B cell (primary cell): ENCODE results near the gene LRP1. TPM values are rescaled to one million over a fixed set of nuclear protein-coding genes. Genes with fewer than 3 reads are reported as not detected.
A peak's percentile ranks its signal among the peaks of the same experiment; 100 is the strongest.

Source experiments
- ATAC-seq: fragments of 200-7000 bp; cut with Tn5 transposase; one replicate; pipeline ENCODE4 v1.10.0; 2021; ENCODE audit warnings: low read depth, mild to moderate bottlenecking, moderate number of reproducible peaks, moderate library complexity
- CTCF ChIA-PET: fragments of 350-600 bp; sonication (Branson Sonifier 250); formaldehyde crosslinking; loops from one replicate; lab custom pipeline; 2021; ENCODE audit warnings: antibody characterized with exemption, inconsistent platforms; lab: Charles Lee
- POLR2A ChIA-PET: fragments of 350-600 bp; sonication (Branson Sonifier 250); formaldehyde crosslinking; loops from one replicate; lab custom pipeline; 2021; ENCODE audit warnings: antibody characterized with exemption; lab: Charles Lee
- DNase-seq: peaks from one replicate; pipeline ENCODE4 v3.0.0; 2013
- H2AFZ ChIP-seq: 2 replicates; pipeline ENCODE4 v1.6.1; 2012; ENCODE audit warnings: mild to moderate bottlenecking, low read depth, low read length; ENCODE audit not compliant: insufficient read depth, poor library complexity, severe bottlenecking
- H3K27ac ChIP-seq, 2 donors: 1 replicate in 1 of 2; 2 replicates in 1 of 2; pipeline ENCODE4 v1.5.1; 2012 to 2013; ENCODE audit warnings: low read length in 2 of 2, mild to moderate bottlenecking in 2 of 2, moderate library complexity in 1 of 2
- H3K27me3 ChIP-seq, 4 experiments: fragments of 200-600 bp in 1 of 4; sonication (generic) in 1 of 4; replicated peaks in 1 of 4; 1 replicate in 2 of 4; 2 replicates in 2 of 4; pipeline versions ENCODE4 v1.6.1 to v1.7.0; 2013 to 2016; ENCODE audit warnings: low read length in 3 of 4, mild to moderate bottlenecking in 2 of 4, mixed read lengths in 1 of 4, moderate library complexity in 1 of 4; ENCODE audit not compliant: insufficient read depth in 4 of 4, control insufficient read depth in 3 of 4; ENCODE audit errors: control extremely low read depth in 1 of 4
- H3K36me3 ChIP-seq, 2 experiments: replicated peaks in 1 of 2; 1 replicate in 1 of 2; 2 replicates in 1 of 2; pipeline versions ENCODE4 v1.6.1 to v1.7.1; 2013; ENCODE audit warnings: low read length in 1 of 2; ENCODE audit not compliant: insufficient read depth in 2 of 2, control insufficient read depth in 1 of 2; ENCODE audit errors: control extremely low read depth in 1 of 2, extremely low read depth in 1 of 2
- H3K4me1 ChIP-seq, 2 donors: fragments of 200-600 bp in 1 of 2; sonication (generic) in 1 of 2; 1 replicate in 1 of 2; 2 replicates in 1 of 2; pipeline versions ENCODE4 v1.5.1 to v1.6.1; 2013 to 2017; ENCODE audit warnings: low read length in 2 of 2; ENCODE audit not compliant: control insufficient read depth in 2 of 2, insufficient read depth in 2 of 2
- H3K4me2 ChIP-seq: replicated peaks from 2 replicates; pipeline ENCODE3; 2012; ENCODE audit warnings: mild to moderate bottlenecking, low read depth, low read length; ENCODE audit not compliant: poor library complexity, severe bottlenecking
- H3K4me3 ChIP-seq, 5 experiments: fragments of 200-600 bp in 1 of 5; sonication (generic) in 1 of 5; 1 replicate in 3 of 5; 2 replicates in 2 of 5; pipeline versions ENCODE4 v1.5.1 to v1.7.0; 2011 to 2016; ENCODE audit warnings: low read length in 4 of 5, mild to moderate bottlenecking in 4 of 5, low read depth in 2 of 5, control low read depth in 1 of 5, moderate library complexity in 1 of 5; ENCODE audit not compliant: insufficient read depth in 1 of 5; ENCODE audit errors: control extremely low read depth in 1 of 5, extremely low read depth in 1 of 5
- H3K79me2 ChIP-seq: fragments of 200-600 bp; sonication (generic); one replicate; pipeline ENCODE4 v1.6.0; 2016; ENCODE audit warnings: low read length; ENCODE audit not compliant: control insufficient read depth, insufficient read depth
- H3K9ac ChIP-seq: fragments of 200-600 bp; sonication (generic); 2 replicates; pipeline ENCODE4 v1.6.1; 2017; ENCODE audit warnings: mild to moderate bottlenecking, low read length, moderate library complexity
- H3K9me3 ChIP-seq, 3 donors: one replicate each; pipeline versions ENCODE4 v1.6.1 to v1.7.1; 2013; ENCODE audit warnings: low read length in 2 of 3; ENCODE audit not compliant: control insufficient read depth in 2 of 3, insufficient read depth in 1 of 3; ENCODE audit errors: control extremely low read depth in 1 of 3
- H4K20me1 ChIP-seq: 2 replicates; pipeline ENCODE4 v1.6.0; 2012; ENCODE audit warnings: mild to moderate bottlenecking, low read length; ENCODE audit not compliant: insufficient read depth, control insufficient read depth, poor library complexity, severe bottlenecking
- H3K27ac Mint-ChIP-seq: one replicate; pipeline ENCODE4 v1.8.0; 2021; ENCODE audit warnings: mixed read lengths
- H3K27me3 Mint-ChIP-seq: one replicate; pipeline ENCODE4 v1.8.0; 2021; ENCODE audit warnings: mixed read lengths
- H3K4me1 Mint-ChIP-seq: one replicate; pipeline ENCODE4 v1.8.0; 2021; ENCODE audit warnings: mixed read lengths
- H3K4me3 Mint-ChIP-seq: one replicate; pipeline ENCODE4 v1.8.0; 2021; ENCODE audit warnings: mixed read lengths
- H3K9me3 Mint-ChIP-seq: one replicate; pipeline ENCODE4 v1.8.0; 2022; ENCODE audit warnings: mixed read lengths; ENCODE audit not compliant: insufficient read depth
- EZH2 ChIP-seq: IDR thresholded peaks from 2 replicates; pipeline ENCODE4 v1.6.1; 2012; ENCODE audit warnings: borderline replicate concordance, low read depth, mild to moderate bottlenecking, moderate library complexity, low read length; ENCODE audit not compliant: insufficient read depth, poor library complexity, severe bottlenecking
- WGBS: methylation state at CpG from one replicate; pipeline ENCODE4 v1.1.5; 2013; ENCODE audit warnings: missing lambda C conversion rate; ENCODE audit not compliant: insufficient coverage; 5-methylcytosine and 5-hydroxymethylcytosine counted together
- intact Hi-C: fragments of 100-400 bp; cut with micrococcal nuclease; formaldehyde crosslinking; loops from one replicate; pipeline ENCODE4 v1.10.0; 2022
- polyA plus RNA-seq: library from polyadenylated mRNA; depleted of rRNA; stranded (reverse); fragments of >200 nt; gene quantifications from 2 replicates; pipeline ENCODE4 v1.2.3, GENCODE V29; 2012
- total RNA-seq, 2 donors: library from RNA; stranded (reverse); fragments of 120-200 nt in 1 of 2; gene quantifications; 1 replicate in 1 of 2; 2 replicates in 1 of 2; pipeline versions ENCODE4 v1.2.3 to v1.2.4, GENCODE V29; 2013 to 2022
- TF ChIP-seq, protein P1 (sequence below): fragments of 200-600 bp; IDR thresholded peaks from one replicate; pipeline ENCODE4 v1.8.0; 2022; ENCODE audit warnings: antibody characterized with exemption, mild to moderate bottlenecking

Gene LRP1
- total and polyA plus RNA-seq, 2 donors (not counting 1 experiment from before 2014, with no cell fraction given), result 2.0 to 4.1 TPM

DNA sequence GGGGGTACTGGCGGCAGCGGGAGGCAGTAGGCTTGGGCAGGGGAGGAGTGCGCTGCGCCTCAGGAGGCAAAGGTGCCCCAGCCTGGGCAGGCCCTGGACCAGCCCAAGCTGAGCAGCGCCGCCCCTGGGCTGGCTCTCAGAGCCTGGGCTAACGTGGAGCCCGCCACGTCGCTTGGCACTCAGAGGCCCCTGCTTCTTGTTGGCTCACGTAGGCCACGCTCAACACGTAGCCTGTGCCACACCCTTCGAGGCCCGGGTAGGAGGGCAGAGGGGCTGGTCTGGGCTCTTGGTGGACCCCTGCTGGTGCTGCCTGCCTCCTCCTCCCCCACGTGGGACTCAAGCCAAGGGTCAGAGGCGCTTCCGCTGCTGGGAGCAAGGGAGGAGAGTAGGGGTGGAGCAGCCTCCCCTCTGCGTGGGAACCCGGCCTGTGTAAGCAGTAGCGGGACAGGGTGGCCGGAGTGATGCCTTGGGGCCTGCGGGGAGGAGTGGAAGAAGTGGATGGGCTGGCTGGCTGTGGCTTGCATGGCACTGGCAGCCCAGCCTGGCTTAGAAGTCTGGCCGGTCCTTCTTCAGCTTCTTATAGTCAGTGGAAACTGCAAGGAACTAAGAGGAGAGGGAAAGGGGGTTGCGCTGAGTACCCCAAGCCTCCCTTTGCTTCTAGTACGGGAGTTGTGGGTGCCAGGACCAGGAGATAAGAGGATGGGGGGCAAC lies 106.9 kb downstream of the LRP1 start:
- Histone ChIP-seq H3K79me2 (peaks cover 32% of the 10 kb centered on the region), H3K4me1 (peaks cover 76 to 89% of the 10 kb centered on the region in 2 donors), H3K27me3 (peaks cover 0 to 35% (median 14%) of the 10 kb centered on the region in 4 experiments), H3K9ac (peak overlapping the region; percentile 50), H2AFZ (peak overlapping the region; percentile 68), H3K36me3 (peaks cover 0 to 37% of the 10 kb centered on the region in 2 experiments), H3K4me3 (peak overlapping the region in 4 of 5 experiments; percentile 10 to 56 (median 14)), H4K20me1 (peaks cover 12% of the 10 kb centered on the region), H3K4me2 (peak overlapping the region; percentile 84), H3K9me3 (peaks cover 0 to 11% (median 0%) of the 10 kb centered on the region in 3 donors), H3K27ac (peak overlapping the region; percentile 86 to 88)
- H3K27ac Mint-ChIP-seq, result peak overlapping the region; percentile 100
- no peak for DNase-seq
- intact Hi-C loops, result loop anchor here (10.0 kb wide), 1 partner anchor 480 kb away; the partner anchor contains the start of gene PRIM1
- WGBS, result 68% methylated on average over 20 of the region's 26 CpGs
- ChIA-PET POLR2A (interaction anchor here (9.2 to 11.2 kb wide), 2 partner anchors 10 to 20 kb away, joined by 89 to 110 read pairs; partner anchors contain the start of gene NXPH4), CTCF (interaction anchor here (12.1 to 31.1 kb wide), 2 partner anchors 7 to 19 kb away, joined by 360 to 838 read pairs; partner anchors contain the start of genes NXPH4 and SHMT2)
- TF ChIP-seq EZH2, result no peak
- TF ChIP-seq, protein P1, sequence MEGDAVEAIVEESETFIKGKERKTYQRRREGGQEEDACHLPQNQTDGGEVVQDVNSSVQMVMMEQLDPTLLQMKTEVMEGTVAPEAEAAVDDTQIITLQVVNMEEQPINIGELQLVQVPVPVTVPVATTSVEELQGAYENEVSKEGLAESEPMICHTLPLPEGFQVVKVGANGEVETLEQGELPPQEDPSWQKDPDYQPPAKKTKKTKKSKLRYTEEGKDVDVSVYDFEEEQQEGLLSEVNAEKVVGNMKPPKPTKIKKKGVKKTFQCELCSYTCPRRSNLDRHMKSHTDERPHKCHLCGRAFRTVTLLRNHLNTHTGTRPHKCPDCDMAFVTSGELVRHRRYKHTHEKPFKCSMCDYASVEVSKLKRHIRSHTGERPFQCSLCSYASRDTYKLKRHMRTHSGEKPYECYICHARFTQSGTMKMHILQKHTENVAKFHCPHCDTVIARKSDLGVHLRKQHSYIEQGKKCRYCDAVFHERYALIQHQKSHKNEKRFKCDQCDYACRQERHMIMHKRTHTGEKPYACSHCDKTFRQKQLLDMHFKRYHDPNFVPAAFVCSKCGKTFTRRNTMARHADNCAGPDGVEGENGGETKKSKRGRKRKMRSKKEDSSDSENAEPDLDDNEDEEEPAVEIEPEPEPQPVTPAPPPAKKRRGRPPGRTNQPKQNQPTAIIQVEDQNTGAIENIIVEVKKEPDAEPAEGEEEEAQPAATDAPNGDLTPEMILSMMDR, result no peak
- peaks cover 91% of the 10 kb centered on the region for H3K4me1 Mint-ChIP-seq
- peaks cover 12% of the 10 kb centered on the region for H3K27me3 Mint-ChIP-seq
- peak; percentile 52 for ATAC-seq
- no peaks in the 10 kb centered on the region for H3K9me3 Mint-ChIP-seq
- peak overlapping the region; percentile 88 for H3K4me3 Mint-ChIP-seq
